Measurements from ENCODE around the gene KRTAP5-3.
"Not testable (repeated sequence)": the region's sequence is repeated elsewhere in the genome, so short reads cannot be mapped to it uniquely, and the experiment has no call there.

The KRTAP5-3 gene

GRCh38 chr11:1651411-1651980 lies 43.2 kb upstream of the KRTAP5-3 start:
- H3K4me1 ChIP-seq (ENCODE audit: control insufficient read depth in 5 of 5, insufficient read depth in 5 of 5, low read length in 5 of 5): peaks cover 0 to 4% (median 3%) of the 10 kb centered on the region in 5 donors
- peaks cover 0 to 29% (median 14%) of the 10 kb centered on the region in 5 donors for H3K27me3 ChIP-seq (ENCODE audit: control insufficient read depth in 5 of 5, insufficient read depth in 4 of 5, low read length in 5 of 5)
- H3K9me3 ChIP-seq (ENCODE audit: control insufficient read depth in 5 of 5, low read length in 5 of 5): no peaks in the 10 kb centered on the region
- H3K27ac ChIP-seq (ENCODE audit: low read depth, low read length): no peak overlapping the region
- H3K4me3 ChIP-seq (ENCODE audit: low read depth in 1 of 5, low read length in 5 of 5): no peak overlapping the region
- H3K9ac ChIP-seq (ENCODE audit: low read length in 5 of 5): no peak overlapping the region
- no peaks in the 10 kb centered on the region for H3K36me3 ChIP-seq (ENCODE audit: control insufficient read depth in 5 of 5, insufficient read depth in 5 of 5, low read length in 5 of 5)

- Histone ChIP-seq H3K4me1 (ENCODE audit: control insufficient read depth in 5 of 5, insufficient read depth in 5 of 5, low read length in 5 of 5) (peaks cover 0 to 4% (median 3%) of the 10 kb centered on the region in 5 donors), H3K9me3 (ENCODE audit: control insufficient read depth in 5 of 5, low read length in 5 of 5) (no peaks in the 10 kb centered on the region), H3K4me3 (ENCODE audit: low read depth in 1 of 5, low read length in 5 of 5) (no peak overlapping the region), H3K27ac (ENCODE audit: low read depth, low read length) (no peak overlapping the region), H3K36me3 (ENCODE audit: control insufficient read depth in 5 of 5, insufficient read depth in 5 of 5, low read length in 5 of 5) (no peaks in the 10 kb centered on the region), H3K27me3 (ENCODE audit: control insufficient read depth in 5 of 5, insufficient read depth in 4 of 5, low read length in 5 of 5) (peaks cover 0 to 26% (median 14%) of the 10 kb centered on the region in 5 donors), H3K9ac (ENCODE audit: low read length in 5 of 5) (no peak overlapping the region)
Observed at GRCh38 chr11:1650918-1651262, 42.6 kb upstream of the KRTAP5-3 start.

GRCh38 chr11:1650034-1650917 lies 42.0 kb upstream of the KRTAP5-3 start:
- Histone ChIP-seq H3K9ac (ENCODE audit: low read length in 5 of 5) (no peak overlapping the region), H3K4me1 (ENCODE audit: control insufficient read depth in 5 of 5, insufficient read depth in 5 of 5, low read length in 5 of 5) (peaks cover 0 to 4% (median 3%) of the 10 kb centered on the region in 5 donors), H3K27me3 (ENCODE audit: control insufficient read depth in 5 of 5, insufficient read depth in 4 of 5, low read length in 5 of 5) (peaks cover 0 to 22% (median 14%) of the 10 kb centered on the region in 5 donors), H3K27ac (ENCODE audit: low read depth, low read length) (no peak overlapping the region), H3K36me3 (ENCODE audit: control insufficient read depth in 5 of 5, insufficient read depth in 5 of 5, low read length in 5 of 5) (no peaks in the 10 kb centered on the region), H3K9me3 (ENCODE audit: control insufficient read depth in 5 of 5, low read length in 5 of 5) (no peaks in the 10 kb centered on the region), H3K4me3 (ENCODE audit: low read depth in 1 of 5, low read length in 5 of 5) (no peak overlapping the region)

- H3K27me3 ChIP-seq (ENCODE audit: control insufficient read depth in 5 of 5, insufficient read depth in 4 of 5, low read length in 5 of 5): peaks cover 0 to 16% (median 5%) of the 10 kb centered on the region in 5 donors
- no peak overlapping the region for H3K27ac ChIP-seq (ENCODE audit: low read depth, low read length)
- H3K4me1 ChIP-seq (ENCODE audit: control insufficient read depth in 5 of 5, insufficient read depth in 5 of 5, low read length in 5 of 5): peaks cover 0 to 4% (median 3%) of the 10 kb centered on the region in 5 donors
- no peak overlapping the region for H3K4me3 ChIP-seq (ENCODE audit: low read depth in 1 of 5, low read length in 5 of 5)
- H3K9ac ChIP-seq (ENCODE audit: low read length in 5 of 5): no peak overlapping the region
- H3K9me3 ChIP-seq (ENCODE audit: control insufficient read depth in 5 of 5, low read length in 5 of 5): no peaks in the 10 kb centered on the region
- no peaks in the 10 kb centered on the region for H3K36me3 ChIP-seq (ENCODE audit: control insufficient read depth in 5 of 5, insufficient read depth in 5 of 5, low read length in 5 of 5)
Observed at GRCh38 chr11:1648653-1649420, 40.6 kb upstream of the KRTAP5-3 start.

GRCh38 chr11:1647901-1648652 lies 39.8 kb upstream of the KRTAP5-3 start:
- Histone ChIP-seq H3K36me3 (ENCODE audit: control insufficient read depth in 5 of 5, insufficient read depth in 5 of 5, low read length in 5 of 5) (no peaks in the 10 kb centered on the region), H3K4me1 (ENCODE audit: control insufficient read depth in 5 of 5, insufficient read depth in 5 of 5, low read length in 5 of 5) (peaks cover 0 to 4% (median 3%) of the 10 kb centered on the region in 5 donors), H3K4me3 (ENCODE audit: low read depth in 1 of 5, low read length in 5 of 5) (no peak overlapping the region), H3K9ac (ENCODE audit: low read length in 5 of 5) (no peak overlapping the region), H3K9me3 (ENCODE audit: control insufficient read depth in 5 of 5, low read length in 5 of 5) (no peaks in the 10 kb centered on the region), H3K27me3 (ENCODE audit: control insufficient read depth in 5 of 5, insufficient read depth in 4 of 5, low read length in 5 of 5) (peaks cover 0 to 11% (median 1%) of the 10 kb centered on the region in 5 donors), H3K27ac (ENCODE audit: low read depth, low read length) (no peak overlapping the region)

GRCh38 chr11:1646540-1646939 lies 38.3 kb upstream of the KRTAP5-3 start:
- not testable (repeated sequence) for H3K27ac ChIP-seq (ENCODE audit: low read depth, low read length); H3K9me3 ChIP-seq (ENCODE audit: control insufficient read depth in 5 of 5, low read length in 5 of 5); H3K27me3 ChIP-seq (ENCODE audit: control insufficient read depth in 5 of 5, insufficient read depth in 4 of 5, low read length in 5 of 5); H3K4me1 ChIP-seq (ENCODE audit: control insufficient read depth in 5 of 5, insufficient read depth in 5 of 5, low read length in 5 of 5); H3K36me3 ChIP-seq (ENCODE audit: control insufficient read depth in 5 of 5, insufficient read depth in 5 of 5, low read length in 5 of 5); H3K9ac ChIP-seq (ENCODE audit: low read length in 5 of 5); H3K4me3 ChIP-seq (ENCODE audit: low read depth in 1 of 5, low read length in 5 of 5)

- H3K4me3 ChIP-seq (ENCODE audit: low read depth in 1 of 5, low read length in 5 of 5): no peak overlapping the region
- no peak overlapping the region for H3K9ac ChIP-seq (ENCODE audit: low read length in 5 of 5)
- peaks cover 0 to 16% (median 8%) of the 10 kb centered on the region in 5 donors for H3K27me3 ChIP-seq (ENCODE audit: control insufficient read depth in 5 of 5, insufficient read depth in 4 of 5, low read length in 5 of 5)
- H3K36me3 ChIP-seq (ENCODE audit: control insufficient read depth in 5 of 5, insufficient read depth in 5 of 5, low read length in 5 of 5): no peaks in the 10 kb centered on the region
- H3K9me3 ChIP-seq (ENCODE audit: control insufficient read depth in 5 of 5, low read length in 5 of 5): no peaks in the 10 kb centered on the region
- H3K4me1 ChIP-seq (ENCODE audit: control insufficient read depth in 5 of 5, insufficient read depth in 5 of 5, low read length in 5 of 5): peaks cover 0 to 8% (median 1%) of the 10 kb centered on the region in 5 donors
- no peak overlapping the region for H3K27ac ChIP-seq (ENCODE audit: low read depth, low read length)
Observed at GRCh38 chr11:1645357-1645821, 37.1 kb upstream of the KRTAP5-3 start.

- H3K9me3 ChIP-seq (ENCODE audit: control insufficient read depth in 5 of 5, low read length in 5 of 5): no peaks in the 10 kb centered on the region
- H3K9ac ChIP-seq (ENCODE audit: low read length in 5 of 5): no peak overlapping the region
- H3K27me3 ChIP-seq (ENCODE audit: control insufficient read depth in 5 of 5, insufficient read depth in 4 of 5, low read length in 5 of 5): peaks cover 0 to 21% (median 12%) of the 10 kb centered on the region in 5 donors
- peaks cover 0 to 14% (median 6%) of the 10 kb centered on the region in 5 donors for H3K4me1 ChIP-seq (ENCODE audit: control insufficient read depth in 5 of 5, insufficient read depth in 5 of 5, low read length in 5 of 5)
- no peak overlapping the region for H3K27ac ChIP-seq (ENCODE audit: low read depth, low read length)
- H3K36me3 ChIP-seq (ENCODE audit: control insufficient read depth in 5 of 5, insufficient read depth in 5 of 5, low read length in 5 of 5): no peaks in the 10 kb centered on the region
- no peak overlapping the region for H3K4me3 ChIP-seq (ENCODE audit: low read depth in 1 of 5, low read length in 5 of 5)
Observed at GRCh38 chr11:1644601-1645356, 36.5 kb upstream of the KRTAP5-3 start.

GRCh38 chr11:1643146-1643690 lies 35.0 kb upstream of the KRTAP5-3 start:
- Histone ChIP-seq H3K4me1 (ENCODE audit: control insufficient read depth in 5 of 5, insufficient read depth in 5 of 5, low read length in 5 of 5) (peaks cover 0 to 22% (median 10%) of the 10 kb centered on the region in 5 donors), H3K4me3 (ENCODE audit: low read depth in 1 of 5, low read length in 5 of 5) (no peak overlapping the region), H3K27me3 (ENCODE audit: control insufficient read depth in 5 of 5, insufficient read depth in 4 of 5, low read length in 5 of 5) (peaks cover 3 to 25% (median 22%) of the 10 kb centered on the region in 5 donors), H3K9me3 (ENCODE audit: control insufficient read depth in 5 of 5, low read length in 5 of 5) (no peaks in the 10 kb centered on the region), H3K27ac (ENCODE audit: low read depth, low read length) (no peak overlapping the region), H3K9ac (ENCODE audit: low read length in 5 of 5) (no peak overlapping the region), H3K36me3 (ENCODE audit: control insufficient read depth in 5 of 5, insufficient read depth in 5 of 5, low read length in 5 of 5) (no peaks in the 10 kb centered on the region)
